ENCODE results near the gene IL17RD. TPM values are rescaled to one million over a fixed set of nuclear protein-coding genes. Genes with fewer than 3 reads are reported as not detected.

IL17RD gene
- total and polyA plus RNA-seq, 2 of the 4 experiments (the other 2 are of a cell fraction) = 0.72 to 0.92 TPM

GRCh38 chr3:57192028-57192427, 26.9 kb upstream of the IL17RD start:
- no peak overlapping the region for H3K4ac ChIP-seq (ENCODE audit: low read depth, low read length)
- BruUV-seq (replicated peaks) = no TSS peak
- POLR2A ChIA-PET (ENCODE audit: unreplicated experiment) = no interaction called here

More at GRCh38 chr3:57192028-57192427, 26.9 kb upstream of the IL17RD start:
- Histone ChIP-seq H2AFZ (replicated peaks; ENCODE audit: low read length, poor library complexity) (no peak overlapping the region), H3K18ac (ENCODE audit: low read depth, low read length) (no peak overlapping the region), H3K9ac (ENCODE audit: low read depth, low read length) (no peak overlapping the region), H2BK20ac (ENCODE audit: low read depth, low read length) (no peak overlapping the region), H2AK5ac (ENCODE audit: low read depth, low read length) (no peak overlapping the region), H3K4me3 (ENCODE audit: insufficient read depth, low read depth, low read length) (no peak overlapping the region), H3K4me2 (ENCODE audit: low read depth, low read length) (no peak overlapping the region), H2BK15ac (ENCODE audit: low read depth, low read length) (no peak overlapping the region), H4K8ac (ENCODE audit: low read depth in 2 of 2, low read length in 2 of 2) (no peak overlapping the region), H2BK120ac (ENCODE audit: low read depth, low read length) (no peak overlapping the region), H3K56ac (ENCODE audit: extremely low read depth, insufficient read depth, low read length) (no peak overlapping the region), H2AK9ac (replicated peaks; ENCODE audit: low read depth, low read length, poor library complexity) (no peak overlapping the region), H3K36me3 (ENCODE audit: control insufficient read depth, insufficient read depth, low read length) (no peaks in the 10 kb centered on the region), H3K23ac (ENCODE audit: low read depth, low read length) (no peak overlapping the region), H3K9me3 (ENCODE audit: control insufficient read depth, insufficient read depth, low read length) (no peaks in the 10 kb centered on the region), H4K20me1 (ENCODE audit: insufficient read depth, low read length) (no peaks in the 10 kb centered on the region), H3K27me3 (ENCODE audit: control insufficient read depth, insufficient read depth, low read length) (peaks cover 4% of the 10 kb centered on the region; the same call in 1 of the 2 replicates), H3K27ac (ENCODE audit: insufficient read depth, low read length) (no peak overlapping the region), H4K5ac (ENCODE audit: low read depth, low read length) (no peak overlapping the region), H3K4me1 (ENCODE audit: control insufficient read depth, insufficient read depth, low read length) (no peaks in the 10 kb centered on the region), H4K91ac (ENCODE audit: insufficient read depth, low read depth, low read length) (no peak overlapping the region), H3K79me1 (ENCODE audit: low read depth in 1 of 2, low read length in 2 of 2) (no peaks in the 10 kb centered on the region), H3K14ac (replicated peaks; ENCODE audit: low read depth, low read length) (no peak overlapping the region), H3K9me1 (ENCODE audit: insufficient read depth, low read length) (no peaks in the 10 kb centered on the region), H2BK5ac (ENCODE audit: low read depth, low read length, poor library complexity, severe bottlenecking) (no peak overlapping the region)
- dilution Hi-C loops (cut with HindIII; ENCODE audit: low sequenced_read_pairs, unreplicated experiment) (no loop called here), in situ Hi-C loops (cut with MboI; ENCODE audit: low sequenced_read_pairs) (no loop called here), intact Hi-C loops (cut with micrococcal nuclease) (no loop called here)
- DNase-seq (no peak), ATAC-seq (ENCODE audit: low read depth) (no peak)
- no peak for TF ChIP-seq BHLHE40 (IDR thresholded peaks at IDR 0.05; ENCODE audit: low read depth, low read length)
- no peak for TF ChIP-seq CTCF (conservative IDR thresholded peaks at IDR 0.05; ENCODE audit: low read depth, low read length)
- no peak for TF ChIP-seq MXI1 (IDR thresholded peaks at IDR 0.05; ENCODE audit: borderline replicate concordance, low read depth, low read length)
- TF ChIP-seq CHD1 (IDR thresholded peaks at IDR 0.05; ENCODE audit: low read depth, low read length) = no peak
- TF ChIP-seq NFE2L2 (IDR thresholded peaks at IDR 0.05; ENCODE audit: low read depth, low read length) = no peak
- TF ChIP-seq MAFK (IDR thresholded peaks at IDR 0.05; ENCODE audit: low read depth, low read length) = no peak
- TF ChIP-seq RFX5 (IDR thresholded peaks at IDR 0.05; ENCODE audit: low read depth, low read length) = no peak
- no peak for TF ChIP-seq USF2 (IDR thresholded peaks at IDR 0.05; ENCODE audit: low read depth, low read length)
- TF ChIP-seq CEBPB (IDR thresholded peaks at IDR 0.05; ENCODE audit: low read depth, low read length) = no peak
- TF ChIP-seq ELK1 (IDR thresholded peaks at IDR 0.05; ENCODE audit: borderline replicate concordance, low read depth, low read length) = no peak
- no peak for TF ChIP-seq POLR2A (IDR thresholded peaks at IDR 0.05; ENCODE audit: low read depth, low read length)
- TF ChIP-seq FOS (IDR thresholded peaks at IDR 0.05; ENCODE audit: low read depth, low read length) = no peak
- TF ChIP-seq RAD21 (IDR thresholded peaks at IDR 0.05; ENCODE audit: low read length) = no peak
- no peak for TF ChIP-seq MAZ (IDR thresholded peaks at IDR 0.05; ENCODE audit: borderline replicate concordance, low read depth, low read length)
- TF ChIP-seq RCOR1 (IDR thresholded peaks at IDR 0.05; ENCODE audit: insufficient replicate concordance, low read length) = no peak
- no CpG with 5 or more reads among the region's 3 CpGs for WGBS, 2 experiments (ENCODE audit: extremely low coverage in 2 of 2, insufficient read length in 1 of 2)
- CTCF ChIA-PET = no interaction called here
